Effector memory CD4-positive, alpha-beta T cell (primary cell): ENCODE data around the gene ABCA2.

Experiments used
- DNase-seq, 3 donors: peaks; one replicate each; pipeline ENCODE4 v3.0.0-alpha.2; 2020
- H3K27ac ChIP-seq: 2 replicates; pipeline ENCODE4 v1.7.0; 2013; ENCODE audit warnings: mild to moderate bottlenecking, low read length, moderate library complexity; ENCODE audit not compliant: insufficient read depth, poor library complexity, severe bottlenecking
- H3K27me3 ChIP-seq: replicated peaks from 2 replicates; pipeline ENCODE4 v1.7.0; 2013; ENCODE audit warnings: mild to moderate bottlenecking, low read length; ENCODE audit not compliant: insufficient read depth, control insufficient read depth, poor library complexity, severe bottlenecking
- H3K36me3 ChIP-seq: 2 replicates; pipeline ENCODE4 v1.7.0; 2013; ENCODE audit warnings: mild to moderate bottlenecking, low read length, moderate library complexity; ENCODE audit not compliant: control insufficient read depth, insufficient read depth
- H3K4me1 ChIP-seq: 2 replicates; pipeline ENCODE4 v1.7.0; 2013; ENCODE audit warnings: low read length, mild to moderate bottlenecking; ENCODE audit not compliant: control insufficient read depth, insufficient read depth, poor library complexity, severe bottlenecking
- H3K4me3 ChIP-seq: 2 replicates; pipeline ENCODE4 v1.7.0; 2013; ENCODE audit warnings: low read length, low read depth, mild to moderate bottlenecking; ENCODE audit not compliant: insufficient read depth, poor library complexity, severe bottlenecking
- H3K9me3 ChIP-seq: 2 replicates; pipeline ENCODE4 v1.7.0; 2013; ENCODE audit warnings: mild to moderate bottlenecking, low read length, moderate library complexity; ENCODE audit not compliant: control insufficient read depth

Gene ABCA2

DNA sequence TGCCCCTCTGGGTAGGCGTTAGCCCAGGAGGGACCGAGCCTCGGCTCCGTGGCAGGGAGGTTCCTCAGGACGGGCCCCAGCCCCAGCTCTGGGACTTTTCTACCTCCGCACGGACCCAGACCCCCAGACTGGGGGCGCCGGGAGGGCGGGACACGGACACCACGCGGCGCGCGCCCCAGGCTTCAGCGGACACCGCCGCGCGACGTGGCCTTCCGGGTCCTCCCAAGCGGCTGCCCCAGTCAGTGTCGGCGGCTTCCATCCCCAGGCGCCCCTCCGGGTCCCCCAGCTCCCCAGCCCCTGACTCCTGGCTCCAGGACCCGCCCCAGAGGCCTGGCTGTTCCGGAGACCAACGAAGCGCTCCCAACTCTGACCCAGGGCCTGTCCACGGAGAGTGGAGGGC is 42.2 kb downstream of the ABCA2 start:
- Histone ChIP-seq H3K9me3 (no peaks in the 10 kb centered on the region), H3K27ac (no peak overlapping the region), H3K27me3 (peaks cover 20% of the 10 kb centered on the region), H3K36me3 (no peaks in the 10 kb centered on the region), H3K4me1 (peaks cover 7% of the 10 kb centered on the region), H3K4me3 (no peak overlapping the region)
- DNase-seq: no peak

DNA sequence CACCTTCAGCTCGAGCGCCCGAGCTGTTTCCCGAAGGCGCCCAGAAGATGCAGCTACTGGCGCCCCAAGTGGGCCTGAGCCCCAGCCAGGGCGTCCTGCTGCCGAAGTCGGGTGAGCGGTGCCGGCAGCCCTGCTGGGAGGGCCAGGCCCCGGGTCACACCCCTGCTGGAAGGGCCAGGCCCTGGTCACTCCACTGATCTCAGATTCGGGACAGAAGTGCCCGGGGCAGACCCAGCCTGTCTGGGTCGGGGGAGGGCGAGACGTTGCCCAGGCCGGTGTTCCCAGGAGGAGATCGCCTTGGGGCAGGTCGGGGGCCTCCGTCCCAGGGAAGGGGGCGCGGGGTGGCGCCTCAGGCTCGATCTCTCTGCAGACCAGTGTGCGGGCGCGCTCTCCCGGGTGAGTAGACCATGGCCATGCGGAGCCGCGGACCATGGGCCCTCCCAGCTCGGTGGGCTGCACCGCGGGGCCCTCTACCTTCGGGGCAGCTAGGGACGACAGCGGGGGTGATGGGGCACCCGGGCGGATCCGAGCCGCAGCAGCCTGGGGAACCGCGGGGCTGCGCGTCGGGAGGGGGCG is 42.9 kb downstream of the ABCA2 start:
- peaks cover 7% of the 10 kb centered on the region for H3K4me1 ChIP-seq
- H3K36me3 ChIP-seq: no peaks in the 10 kb centered on the region
- H3K27me3 ChIP-seq: peaks cover 20% of the 10 kb centered on the region
- no peak overlapping the region for H3K4me3 ChIP-seq
- DNase-seq: no peak
- no peak overlapping the region for H3K27ac ChIP-seq
- H3K9me3 ChIP-seq: no peaks in the 10 kb centered on the region

DNA sequence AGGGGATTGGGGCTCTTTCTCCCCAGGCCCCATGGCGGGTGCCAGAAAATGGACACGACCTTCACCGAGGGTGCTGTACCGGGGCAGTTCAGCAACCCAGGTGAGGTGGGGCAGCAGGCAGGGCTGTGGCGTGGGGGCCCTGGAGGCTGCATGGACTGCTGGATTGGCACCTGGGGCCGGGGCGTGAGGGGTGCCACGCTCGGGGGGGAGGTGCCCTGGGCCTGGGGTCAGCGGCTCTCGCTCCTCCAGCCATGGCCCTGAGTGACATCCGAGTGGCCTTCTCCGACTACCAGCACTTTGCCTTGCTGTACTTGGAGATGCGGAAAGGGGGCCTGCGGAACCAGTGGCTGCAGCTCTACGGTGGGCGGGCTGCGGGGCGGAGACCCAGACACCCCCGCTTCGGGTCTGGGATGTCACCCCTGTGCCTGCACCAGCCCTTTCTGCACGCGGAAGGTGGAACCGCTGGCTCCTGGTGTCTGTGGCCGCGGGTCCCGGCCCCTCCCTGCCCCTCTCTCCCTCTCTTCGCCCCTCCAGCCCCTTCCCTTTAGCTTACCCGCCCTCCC is 43.5 kb downstream of the ABCA2 start:
- Histone ChIP-seq H3K36me3 (no peaks in the 10 kb centered on the region), H3K27me3 (peaks cover 20% of the 10 kb centered on the region), H3K9me3 (no peaks in the 10 kb centered on the region), H3K27ac (no peak overlapping the region), H3K4me1 (peaks cover 7% of the 10 kb centered on the region), H3K4me3 (no peak overlapping the region)
- DNase-seq: no peak

- no peaks in the 10 kb centered on the region for H3K36me3 ChIP-seq
- peaks cover 20% of the 10 kb centered on the region for H3K27me3 ChIP-seq
- no peak overlapping the region for H3K4me3 ChIP-seq
- H3K9me3 ChIP-seq: no peaks in the 10 kb centered on the region
- no peak for DNase-seq
- no peak overlapping the region for H3K27ac ChIP-seq
- H3K4me1 ChIP-seq: peaks cover 7% of the 10 kb centered on the region
Observed at GRCh38 chr9:136983656-136984314, 44.3 kb downstream of the ABCA2 start.

DNA sequence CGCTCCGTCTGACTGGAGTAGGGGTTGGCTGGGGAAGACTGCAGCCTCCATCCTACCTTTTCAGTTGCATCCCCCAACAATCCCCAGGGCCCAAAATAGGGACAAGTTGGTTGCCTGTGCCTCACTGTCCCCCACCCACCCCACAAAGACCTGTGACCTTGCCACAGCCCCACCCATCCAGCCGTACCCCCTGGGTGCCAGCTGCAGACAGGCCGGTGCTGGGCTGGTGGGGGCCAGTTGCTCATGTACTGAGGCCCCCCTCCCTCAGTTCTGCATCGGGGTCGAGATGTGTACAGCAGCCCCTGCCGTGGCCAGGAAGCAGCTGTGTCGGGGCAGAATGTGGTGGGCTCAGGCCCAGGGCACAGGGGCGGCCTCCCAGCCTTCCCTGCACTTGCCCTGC is 44.9 kb downstream of the ABCA2 start:
- peaks cover 20% of the 10 kb centered on the region for H3K27me3 ChIP-seq
- DNase-seq: no peak

GRCh38 chr9:136982232-136983051 is 45.6 kb downstream of the ABCA2 start, which contains the start of gene LCNL1:
Gene LCNL1 (plus strand): TSS chr9:136982993. CDS start chr9:136983587, 594 bp downstream.
- H3K4me3 ChIP-seq: no peak within 1 kb of the TSS
- no peaks in the 10 kb centered on the region for H3K36me3 ChIP-seq
- peaks cover 20% of the 10 kb centered on the region for H3K27me3 ChIP-seq
- DNase-seq: no peak
- peaks cover 11% of the 10 kb centered on the region for H3K4me1 ChIP-seq
- H3K27ac ChIP-seq: no peak within 1 kb of the TSS
- H3K9me3 ChIP-seq: no peaks in the 10 kb centered on the region

More for the DNA sequence above, 44.9 kb downstream of the ABCA2 start:
- no peak overlapping the region for H3K27ac ChIP-seq
- H3K4me3 ChIP-seq: no peak overlapping the region
- no peaks in the 10 kb centered on the region for H3K9me3 ChIP-seq
- H3K4me1 ChIP-seq: peaks cover 7% of the 10 kb centered on the region
- H3K36me3 ChIP-seq: no peaks in the 10 kb centered on the region

GRCh38 chr9:136981588-136982231 is 46.3 kb downstream of the ABCA2 start:
- Histone ChIP-seq H3K27me3 (peaks cover 20% of the 10 kb centered on the region), H3K27ac (no peak overlapping the region), H3K4me3 (no peak overlapping the region), H3K9me3 (no peaks in the 10 kb centered on the region), H3K36me3 (no peaks in the 10 kb centered on the region), H3K4me1 (peaks cover 15% of the 10 kb centered on the region)
- no peak for DNase-seq

GRCh38 chr9:136980669-136981478 is 47.2 kb downstream of the ABCA2 start:
- no peak overlapping the region for H3K4me3 ChIP-seq
- H3K36me3 ChIP-seq: no peaks in the 10 kb centered on the region
- no peak for DNase-seq
- H3K27me3 ChIP-seq: peaks cover 17% of the 10 kb centered on the region
- H3K27ac ChIP-seq: no peak overlapping the region
- no peaks in the 10 kb centered on the region for H3K9me3 ChIP-seq
- peaks cover 22% of the 10 kb centered on the region for H3K4me1 ChIP-seq
